Measurements from ENCODE around the gene EYS. TPM values are rescaled to one million over a fixed set of nuclear protein-coding genes. Genes with fewer than 3 reads are reported as not detected.

EYS gene
- total RNA-seq, 1 experiment from 2014 or later, result not detected

DNA sequence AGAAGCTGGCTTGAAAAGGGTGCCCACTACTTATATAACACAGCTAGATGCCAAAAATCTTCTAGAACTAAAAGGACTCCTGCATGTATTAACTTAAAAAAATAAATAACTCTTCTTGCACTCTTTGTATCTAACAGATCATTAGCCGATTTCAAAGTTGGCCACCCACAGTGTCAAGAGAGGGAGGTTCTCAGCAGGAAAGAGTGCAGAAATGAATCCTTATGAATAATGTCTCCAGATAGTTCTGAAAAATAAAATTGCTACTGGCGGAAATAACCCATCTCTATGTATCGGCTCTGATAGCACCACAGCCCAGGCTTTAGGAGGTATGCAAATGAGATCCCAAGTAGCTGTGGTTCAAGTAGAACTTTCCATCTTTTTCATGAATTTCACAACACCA is 1838.7 kb downstream of the EYS start:
- no peak overlapping the region for H3K4me3 Mint-ChIP-seq (ENCODE audit: unreplicated experiment)
- TF ChIP-seq CTCF (IDR thresholded peaks at IDR 0.05; ENCODE audit: insufficient read depth in 1 of 2, low read depth in 1 of 2, low read length in 1 of 2, severe bottlenecking in 1 of 2, unreplicated experiment in 1 of 2), result no peak
- peaks cover 3% of the 10 kb centered on the region for H3K27me3 Mint-ChIP-seq (ENCODE audit: insufficient read depth, unreplicated experiment)
- no peaks in the 10 kb centered on the region for H3K27me3 ChIP-seq (replicated peaks; ENCODE audit: control insufficient read depth, insufficient read depth, low read length)
- no peak for DNase-seq
- no peak overlapping the region for H3K4me3 ChIP-seq (ENCODE audit: low read depth, low read length)
- no peak overlapping the region for H3K27ac Mint-ChIP-seq (ENCODE audit: unreplicated experiment)
- no peaks in the 10 kb centered on the region for H3K4me1 ChIP-seq
- BruUV-seq (replicated peaks), result no TSS peak
- ChIA-PET POLR2A (no interaction called here), CTCF (no interaction called here)
- no peaks in the 10 kb centered on the region for H3K36me3 Mint-ChIP-seq (ENCODE audit: insufficient read depth, unreplicated experiment)
- H3K4me1 Mint-ChIP-seq (ENCODE audit: low read depth, unreplicated experiment), result no peaks in the 10 kb centered on the region
- H3K9me3 Mint-ChIP-seq (ENCODE audit: unreplicated experiment), result no peaks in the 10 kb centered on the region
- intact Hi-C loops (cut with micrococcal nuclease; ENCODE audit: unreplicated experiment), result no loop called here
- no peaks in the 10 kb centered on the region for H3K9me3 ChIP-seq
- H3K36me3 ChIP-seq (ENCODE audit: control insufficient read depth, insufficient read depth, low read length), result no peaks in the 10 kb centered on the region

DNA sequence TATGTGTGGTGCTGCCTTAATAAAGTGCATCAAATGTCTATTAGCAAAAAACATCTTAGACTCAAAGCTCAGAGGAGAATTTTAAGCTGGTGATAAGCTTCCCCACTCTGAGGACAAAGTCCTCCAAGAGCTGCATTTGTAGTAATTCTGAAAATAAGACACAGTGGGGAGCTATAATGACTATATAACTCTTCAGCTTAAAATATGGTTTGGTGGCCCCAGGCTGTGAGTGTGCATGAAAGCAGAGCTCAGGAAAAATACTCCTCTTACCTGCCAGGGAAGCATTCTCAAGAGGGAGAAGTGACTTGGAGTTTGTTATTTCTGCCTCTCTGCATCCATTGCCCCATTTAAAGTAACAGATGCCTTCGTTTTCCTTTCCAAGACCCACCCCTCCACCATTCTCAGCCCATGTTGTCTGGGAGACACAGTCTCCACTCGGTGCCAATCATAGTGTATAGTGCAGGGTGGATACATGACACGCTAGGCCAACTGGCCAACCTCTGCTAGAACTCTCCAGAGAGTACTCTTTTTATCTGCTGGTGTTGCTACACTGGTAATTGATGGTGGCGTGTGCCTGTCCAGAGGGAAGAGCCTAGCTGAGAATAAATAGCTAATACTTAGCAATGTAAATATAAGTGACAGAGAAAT is 1842.2 kb downstream of the EYS start:
- Mint-ChIP-seq H3K4me1 (ENCODE audit: low read depth, unreplicated experiment) (no peaks in the 10 kb centered on the region), H3K27me3 (ENCODE audit: insufficient read depth, unreplicated experiment) (peaks cover 7% of the 10 kb centered on the region)

GRCh38 chr6:63864061-63864460 is 1843.0 kb downstream of the EYS start:
- intact Hi-C loops (cut with micrococcal nuclease; ENCODE audit: unreplicated experiment), result no loop called here
- H3K27me3 Mint-ChIP-seq (ENCODE audit: insufficient read depth, unreplicated experiment), result peaks cover 7% of the 10 kb centered on the region
- H3K27ac Mint-ChIP-seq (ENCODE audit: unreplicated experiment), result no peak overlapping the region
- H3K4me3 ChIP-seq (ENCODE audit: low read depth, low read length), result no peak overlapping the region
- H3K4me1 ChIP-seq, result no peaks in the 10 kb centered on the region
- no peaks in the 10 kb centered on the region for H3K4me1 Mint-ChIP-seq (ENCODE audit: low read depth, unreplicated experiment)
- ChIA-PET CTCF (no interaction called here), POLR2A (no interaction called here)
- TF ChIP-seq CTCF (IDR thresholded peaks at IDR 0.05; ENCODE audit: insufficient read depth in 1 of 2, low read depth in 1 of 2, low read length in 1 of 2, severe bottlenecking in 1 of 2, unreplicated experiment in 1 of 2), result no peak
- no peaks in the 10 kb centered on the region for H3K9me3 Mint-ChIP-seq (ENCODE audit: unreplicated experiment)
- H3K27me3 ChIP-seq (replicated peaks; ENCODE audit: control insufficient read depth, insufficient read depth, low read length), result no peaks in the 10 kb centered on the region
- no peaks in the 10 kb centered on the region for H3K36me3 ChIP-seq (ENCODE audit: control insufficient read depth, insufficient read depth, low read length)
- no peak overlapping the region for H3K4me3 Mint-ChIP-seq (ENCODE audit: unreplicated experiment)
- H3K9me3 ChIP-seq, result no peaks in the 10 kb centered on the region
- H3K36me3 Mint-ChIP-seq (ENCODE audit: insufficient read depth, unreplicated experiment), result no peaks in the 10 kb centered on the region
- DNase-seq, result no peak
- BruUV-seq (replicated peaks), result no TSS peak

More for the DNA sequence above, 1842.2 kb downstream of the EYS start:
- POLR2A ChIA-PET, result no interaction called here
- Mint-ChIP-seq H3K36me3 (ENCODE audit: insufficient read depth, unreplicated experiment) (no peaks in the 10 kb centered on the region), H3K27ac (ENCODE audit: unreplicated experiment) (no peak overlapping the region), H3K9me3 (ENCODE audit: unreplicated experiment) (no peaks in the 10 kb centered on the region), H3K4me3 (ENCODE audit: unreplicated experiment) (no peak overlapping the region)
- no TSS peak for BruUV-seq (replicated peaks)
- CTCF ChIA-PET, result no interaction called here
- no peak overlapping the region for H3K4me3 ChIP-seq (ENCODE audit: low read depth, low read length)
- TF ChIP-seq CTCF (IDR thresholded peaks at IDR 0.05; ENCODE audit: insufficient read depth in 1 of 2, low read depth in 1 of 2, low read length in 1 of 2, severe bottlenecking in 1 of 2, unreplicated experiment in 1 of 2), result no peak
- H3K9me3 ChIP-seq, result no peaks in the 10 kb centered on the region
- intact Hi-C loops (cut with micrococcal nuclease; ENCODE audit: unreplicated experiment), result no loop called here
- no peaks in the 10 kb centered on the region for H3K36me3 ChIP-seq (ENCODE audit: control insufficient read depth, insufficient read depth, low read length)
- H3K4me1 ChIP-seq, result no peaks in the 10 kb centered on the region
- no peak for DNase-seq
- H3K27me3 ChIP-seq (replicated peaks; ENCODE audit: control insufficient read depth, insufficient read depth, low read length), result no peaks in the 10 kb centered on the region

Data from Caco-2 (cell line).